GM20431 (cell line): ENCODE results near the gene POU3F3.

Experiments used
- in situ Hi-C: fragments of 300-500 bp; cut with MseI, MboI; formaldehyde crosslinking; loops from one replicate; pipeline ENCODE4 v1.15.0; 2020; ENCODE audit warnings: low sequenced_read_pairs; ENCODE audit not compliant: unreplicated experiment

Gene POU3F3

GRCh38 chr2:104901037-104901881 lies 47.3 kb downstream of the POU3F3 start:
- in situ Hi-C loops, result no loop called here

GRCh38 chr2:104902317-104902716 lies 48.4 kb downstream of the POU3F3 start:
- in situ Hi-C loops, result no loop called here
